ENCODE measurements around the gene LRCH3.
"Not testable (repeated sequence)": the region's sequence is repeated elsewhere in the genome, so short reads cannot be mapped to it uniquely, and the experiment has no call there.

The LRCH3 gene

GRCh38 chr3:197888511-197888910 lies 97.5 kb downstream of the LRCH3 start:
- DNase-seq = no peak

- DNase-seq = no peak
Measured at GRCh38 chr3:197889204-197889930, 98.3 kb downstream of the LRCH3 start.

- DNase-seq = no peak
Measured at GRCh38 chr3:197890693-197891092, 99.6 kb downstream of the LRCH3 start.

- DNase-seq = no peak
Measured at GRCh38 chr3:197892162-197892561, 101.1 kb downstream of the LRCH3 start.

GRCh38 chr3:197896421-197896820 lies 105.4 kb downstream of the LRCH3 start:
- no peak for DNase-seq

GRCh38 chr3:197899833-197900478 lies 108.9 kb downstream of the LRCH3 start:
- no peak for DNase-seq

- DNase-seq = no peak
Measured at GRCh38 chr3:197901626-197902025, 110.6 kb downstream of the LRCH3 start.

GRCh38 chr3:197906023-197906849 lies 115.2 kb downstream of the LRCH3 start:
- peak; percentile 38 for DNase-seq

- DNase-seq = no peak
Measured at GRCh38 chr3:197906850-197907187, 115.8 kb downstream of the LRCH3 start.

- DNase-seq = no peak
Measured at GRCh38 chr3:197907196-197907595, 116.1 kb downstream of the LRCH3 start.

- not testable (repeated sequence) for DNase-seq
Measured at GRCh38 chr3:197908550-197908949, 117.5 kb downstream of the LRCH3 start.

GRCh38 chr3:197908957-197909701 lies 118.1 kb downstream of the LRCH3 start:
- DNase-seq = no peak

GRCh38 chr3:197912741-197913476 lies 121.9 kb downstream of the LRCH3 start:
- no peak for DNase-seq

GRCh38 chr3:197913641-197914380 lies 122.8 kb downstream of the LRCH3 start:
- no peak for DNase-seq

- not testable (repeated sequence) for DNase-seq
Measured at GRCh38 chr3:197921429-197922275, 130.6 kb downstream of the LRCH3 start.

GRCh38 chr3:197926418-197926817 lies 135.4 kb downstream of the LRCH3 start:
- no peak for DNase-seq

- DNase-seq = not testable (repeated sequence)
Measured at GRCh38 chr3:197927578-197927977, 136.5 kb downstream of the LRCH3 start.

- DNase-seq = no peak
Measured at GRCh38 chr3:197936819-197937384, 145.8 kb downstream of the LRCH3 start.

All from DMS153 (cell line).